ENCODE results near the gene TOP3B. TPM values are rescaled to one million over a fixed set of nuclear protein-coding genes. Genes with fewer than 3 reads are reported as not detected.

The TOP3B gene
- total RNA-seq, 4 donors from 2014 or later = 24.7 to 39.3 (median 29.3) TPM

GRCh38 chr22:21990445-21991303 lies 8.1 kb upstream of the TOP3B start:
- TF ChIP-seq, protein P1, sequence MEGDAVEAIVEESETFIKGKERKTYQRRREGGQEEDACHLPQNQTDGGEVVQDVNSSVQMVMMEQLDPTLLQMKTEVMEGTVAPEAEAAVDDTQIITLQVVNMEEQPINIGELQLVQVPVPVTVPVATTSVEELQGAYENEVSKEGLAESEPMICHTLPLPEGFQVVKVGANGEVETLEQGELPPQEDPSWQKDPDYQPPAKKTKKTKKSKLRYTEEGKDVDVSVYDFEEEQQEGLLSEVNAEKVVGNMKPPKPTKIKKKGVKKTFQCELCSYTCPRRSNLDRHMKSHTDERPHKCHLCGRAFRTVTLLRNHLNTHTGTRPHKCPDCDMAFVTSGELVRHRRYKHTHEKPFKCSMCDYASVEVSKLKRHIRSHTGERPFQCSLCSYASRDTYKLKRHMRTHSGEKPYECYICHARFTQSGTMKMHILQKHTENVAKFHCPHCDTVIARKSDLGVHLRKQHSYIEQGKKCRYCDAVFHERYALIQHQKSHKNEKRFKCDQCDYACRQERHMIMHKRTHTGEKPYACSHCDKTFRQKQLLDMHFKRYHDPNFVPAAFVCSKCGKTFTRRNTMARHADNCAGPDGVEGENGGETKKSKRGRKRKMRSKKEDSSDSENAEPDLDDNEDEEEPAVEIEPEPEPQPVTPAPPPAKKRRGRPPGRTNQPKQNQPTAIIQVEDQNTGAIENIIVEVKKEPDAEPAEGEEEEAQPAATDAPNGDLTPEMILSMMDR (IDR thresholded peaks at IDR 0.05) = no peak
- no peak for TF ChIP-seq POLR2A (IDR thresholded peaks at IDR 0.05)
- H3K9me3 ChIP-seq = no peaks in the 10 kb centered on the region
- H3K4me1 ChIP-seq = no peaks in the 10 kb centered on the region
- WGBS, 2 donors = 75 to 76% methylated on average over 12 to 16 of the region's 16 CpGs
- intact Hi-C loops (cut with DNase I) = no loop called here
- H3K27ac ChIP-seq = no peak overlapping the region
- no peaks in the 10 kb centered on the region for H3K36me3 ChIP-seq
- H3K4me3 ChIP-seq (replicated peaks in 1 of 3) = no peak overlapping the region
- no peaks in the 10 kb centered on the region for H3K27me3 ChIP-seq
- DNase-seq = no peak

GRCh38 chr22:21989049-21989448 lies 6.5 kb upstream of the TOP3B start:
- TF ChIP-seq, protein P1 (IDR thresholded peaks at IDR 0.05) = no peak
- Histone ChIP-seq H3K4me1 (no peaks in the 10 kb centered on the region), H3K4me3 (replicated peaks in 1 of 3) (no peak overlapping the region), H3K27me3 (no peaks in the 10 kb centered on the region), H3K9me3 (no peaks in the 10 kb centered on the region), H3K36me3 (no peaks in the 10 kb centered on the region), H3K27ac (no peak overlapping the region)
- WGBS, 2 donors = 82 to 83% methylated on average over 6 of the region's 6 CpGs
- DNase-seq = no peak
- intact Hi-C loops (cut with DNase I) = no loop called here

GRCh38 chr22:21985214-21985613 lies 2.6 kb upstream of the TOP3B start:
- Histone ChIP-seq H3K36me3 (no peaks in the 10 kb centered on the region), H3K27ac (no peak overlapping the region), H3K4me3 (replicated peaks in 1 of 3) (no peak overlapping the region), H3K27me3 (no peaks in the 10 kb centered on the region), H3K4me1 (peaks cover 12 to 15% of the 10 kb centered on the region in 2 donors), H3K9me3 (no peaks in the 10 kb centered on the region)
- TF ChIP-seq, protein P1 (IDR thresholded peaks at IDR 0.05) = no peak
- TF ChIP-seq POLR2A (IDR thresholded peaks at IDR 0.05) = no peak
- intact Hi-C loops (cut with DNase I) = no loop called here
- 90 to 95% methylated on average over 5 of the region's 5 CpGs for WGBS, 2 donors
- DNase-seq = no peak

DNA sequence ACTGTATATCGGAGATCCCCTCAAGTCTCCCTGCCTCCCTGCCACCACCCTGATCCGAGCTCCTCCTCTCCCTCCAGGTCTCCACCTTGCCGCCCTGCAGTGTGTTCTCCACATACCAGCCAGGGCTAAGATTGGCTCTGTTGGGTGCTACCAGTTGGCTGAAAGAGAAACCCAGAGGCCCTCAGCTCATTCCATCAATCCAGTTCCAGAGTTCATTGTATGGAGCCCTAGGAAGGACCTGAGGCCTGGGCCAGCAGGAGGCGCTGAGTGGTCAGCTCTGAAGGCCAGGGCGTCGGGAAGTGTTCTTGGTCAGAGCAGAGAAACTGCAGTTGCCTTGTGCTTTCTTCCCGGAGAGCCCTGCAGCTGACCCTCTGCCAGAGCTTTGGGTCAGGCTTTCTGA lies 2.2 kb upstream of the TOP3B start:
- H3K4me3 ChIP-seq (replicated peaks in 1 of 3) = no peak overlapping the region
- peaks cover 12 to 15% of the 10 kb centered on the region in 2 donors for H3K4me1 ChIP-seq
- 35 to 76% methylated on average over 3 to 6 of the region's 7 CpGs for WGBS, 2 donors
- no peak for DNase-seq
- intact Hi-C loops (cut with DNase I) = no loop called here
- H3K27ac ChIP-seq = no peak overlapping the region
- H3K36me3 ChIP-seq = no peaks in the 10 kb centered on the region
- TF ChIP-seq, protein P1 (IDR thresholded peaks at IDR 0.05) = no peak
- TF ChIP-seq POLR2A (IDR thresholded peaks at IDR 0.05) = no peak
- no peaks in the 10 kb centered on the region for H3K27me3 ChIP-seq
- H3K9me3 ChIP-seq = no peaks in the 10 kb centered on the region

DNA sequence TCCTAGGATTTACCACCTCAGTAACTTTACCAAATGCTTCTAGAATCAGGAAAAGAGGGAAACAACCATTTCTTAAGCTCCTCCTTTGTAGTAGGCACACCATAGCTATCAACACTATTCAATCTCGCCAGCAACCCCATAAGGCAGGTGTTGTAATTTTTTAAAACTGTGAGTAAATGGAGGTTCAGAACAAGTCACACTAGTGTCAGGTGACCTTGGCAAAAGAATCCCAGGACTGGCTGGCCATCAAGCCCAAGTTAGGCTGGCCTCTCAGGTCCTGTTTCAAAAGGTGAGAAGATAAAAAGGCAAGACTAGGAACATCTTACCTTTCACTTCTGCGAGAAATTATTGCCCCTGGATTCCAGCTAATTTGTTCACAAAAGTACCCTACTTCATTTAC lies 713 bp downstream of the TOP3B start:
- no peak for TF ChIP-seq POLR2A (IDR thresholded peaks at IDR 0.05)
- TF ChIP-seq, protein P1 (IDR thresholded peaks at IDR 0.05) = no peak
- Histone ChIP-seq H3K36me3 (no peaks in the 10 kb centered on the region), H3K9me3 (no peaks in the 10 kb centered on the region), H3K27me3 (no peaks in the 10 kb centered on the region), H3K4me3 (replicated peaks in 1 of 3) (peak overlapping the region; percentile 34 to 73 (median 45)), H3K4me1 (peaks cover 12 to 15% of the 10 kb centered on the region in 2 donors), H3K27ac (peak overlapping the region in 1 of 3 donors; percentile 82)
- 21 to 33% methylated on average over 2 of the region's 2 CpGs for WGBS, 2 donors
- intact Hi-C loops (cut with DNase I) = no loop called here
- DNase-seq = no peak
